T-helper 2 cell (primary cell): Measurements from ENCODE around the gene KCND2.
"Not testable (repeated sequence)": the region's sequence is repeated elsewhere in the genome, so short reads cannot be mapped to it uniquely, and the experiment has no call there.

Experiments
- DNase-seq, 5 experiments: peaks; one replicate each; pipeline versions ENCODE4 v3.0.0 to v3.0.0-alpha.2; 2012 to 2022

Gene KCND2

DNA sequence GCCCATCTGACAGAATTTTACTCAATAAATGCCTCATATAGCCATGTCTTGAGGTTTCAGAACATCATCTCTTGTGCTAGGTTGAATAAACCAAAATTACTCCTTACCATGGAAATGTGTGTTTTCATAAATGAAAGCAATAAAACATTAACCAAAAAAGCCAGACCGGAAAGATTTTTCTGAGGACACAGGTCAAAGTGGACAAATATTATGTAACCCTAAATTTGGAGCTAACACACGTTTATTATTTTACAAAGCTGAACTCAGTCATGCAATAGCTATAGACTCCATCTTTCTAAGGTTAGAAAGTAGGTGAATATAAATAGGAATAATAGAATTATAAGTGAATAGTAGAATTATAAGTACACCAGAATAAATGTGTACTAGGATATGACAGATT lies 315.9 kb downstream of the KCND2 start:
- no peak for DNase-seq

DNA sequence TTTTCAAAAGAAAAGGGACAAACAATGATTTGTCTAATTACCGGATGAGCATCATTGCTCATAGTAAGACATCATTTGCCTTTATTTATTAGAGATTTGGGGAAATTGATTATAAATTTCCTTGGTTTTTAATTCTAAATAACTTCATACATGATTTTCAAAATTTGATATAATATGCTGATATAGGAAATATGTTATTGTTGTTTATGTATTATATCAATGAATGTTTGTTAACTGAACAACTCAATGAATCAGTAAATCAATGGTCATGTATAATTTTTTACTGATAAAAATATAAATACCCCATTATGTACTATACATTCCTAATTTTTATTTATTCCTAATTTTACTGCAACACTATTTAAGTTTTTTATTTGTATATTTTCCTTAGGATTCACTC lies 327.6 kb downstream of the KCND2 start:
- DNase-seq, result no peak

GRCh38 chr7:120603366-120603765 lies 330.4 kb downstream of the KCND2 start:
- DNase-seq, result no peak

DNA sequence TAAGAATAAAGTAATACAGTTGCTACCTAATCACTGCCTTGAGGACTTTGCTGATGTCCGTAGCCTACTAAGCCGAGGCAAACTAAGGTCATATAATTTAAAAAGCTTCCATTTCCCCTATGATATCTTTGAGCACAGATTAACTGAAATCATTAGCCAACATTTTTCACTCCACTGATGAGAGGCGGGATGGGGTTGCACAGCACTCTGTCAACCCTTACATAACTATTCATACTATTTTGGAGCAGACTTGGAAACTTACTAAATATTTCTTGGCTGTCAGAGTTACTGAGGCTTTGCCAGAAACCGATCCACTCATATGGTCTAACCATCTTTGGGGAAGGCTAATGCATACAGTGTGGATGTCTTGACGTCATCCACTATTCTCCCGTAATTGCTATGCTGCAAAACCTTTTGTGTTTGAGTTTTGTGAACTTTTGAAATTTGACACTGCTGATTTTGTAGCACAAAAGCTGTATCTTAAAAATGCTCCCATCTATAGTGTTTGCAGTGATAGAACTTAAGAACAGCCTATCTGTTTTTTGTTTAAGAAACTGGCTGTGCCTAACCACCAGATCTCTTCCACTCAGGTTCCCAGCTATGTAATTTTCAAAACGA lies 336.3 kb downstream of the KCND2 start:
- DNase-seq, result no peak

GRCh38 chr7:120611975-120612374 lies 339.0 kb downstream of the KCND2 start:
- no peak for DNase-seq

DNA sequence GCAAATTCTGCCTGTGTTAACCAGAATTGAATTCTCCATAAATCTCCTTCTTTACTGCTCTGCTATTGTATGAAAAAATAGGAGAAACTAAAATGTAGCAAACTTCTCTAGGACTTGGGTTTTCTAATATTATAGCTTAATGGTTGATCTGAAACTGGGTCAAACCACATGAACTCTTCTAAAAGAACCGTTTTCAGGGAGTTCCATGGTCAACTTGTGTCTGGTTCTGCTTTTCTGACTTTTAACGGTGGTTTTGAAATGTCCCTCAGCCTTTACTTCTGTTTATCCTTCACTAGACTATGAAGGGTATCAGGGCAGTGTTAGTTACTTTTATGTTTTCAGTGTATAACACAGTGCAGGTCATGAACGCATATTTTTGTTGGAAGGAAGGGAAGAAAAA lies 342.7 kb downstream of the KCND2 start:
- DNase-seq, result no peak

GRCh38 chr7:120617275-120617674 lies 344.3 kb downstream of the KCND2 start:
- no peak for DNase-seq

GRCh38 chr7:120628251-120628650 lies 355.3 kb downstream of the KCND2 start:
- DNase-seq, result no peak

DNA sequence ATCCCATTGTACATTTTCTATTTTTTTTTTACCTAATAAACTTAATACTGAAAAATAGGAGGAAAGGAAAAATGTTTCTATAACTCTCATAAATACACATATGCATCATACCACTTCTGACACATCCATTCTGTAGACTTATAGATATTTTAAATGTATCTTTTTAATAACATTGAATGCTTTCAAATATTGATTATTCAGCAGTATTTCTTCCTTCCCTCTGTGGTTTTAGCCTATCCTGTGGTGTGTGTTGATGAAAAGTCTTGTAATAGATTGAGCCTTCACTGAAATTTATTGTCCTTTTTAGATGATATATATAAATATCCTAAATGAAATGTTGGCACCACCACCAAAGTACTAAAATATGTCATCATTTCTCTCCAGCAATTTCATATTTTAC lies 366.9 kb downstream of the KCND2 start:
- DNase-seq, result no peak

DNA sequence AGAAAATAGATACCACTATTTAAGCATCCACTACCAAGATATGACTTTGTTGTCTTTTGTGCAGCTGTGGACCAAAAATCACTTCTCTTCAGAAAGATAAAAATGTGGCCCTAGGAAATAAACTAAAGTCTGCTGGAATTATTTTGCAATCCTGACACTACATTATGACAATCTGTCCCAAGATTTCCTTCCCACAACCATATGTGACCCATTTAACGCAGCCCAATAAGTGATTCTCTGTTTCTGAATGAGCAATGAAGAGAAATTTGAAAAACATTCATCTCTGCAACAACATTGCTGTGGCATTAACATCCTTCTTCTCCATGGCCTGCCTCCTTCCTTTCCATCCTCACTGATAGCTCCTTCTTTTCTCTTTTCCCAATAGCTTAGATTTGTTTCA lies 373.0 kb downstream of the KCND2 start:
- DNase-seq, result no peak

GRCh38 chr7:120654241-120654640 lies 381.3 kb downstream of the KCND2 start:
- no peak for DNase-seq

- DNase-seq, result no peak
These were observed 385.5 kb downstream of the KCND2 start for GRCh38 chr7:120658516-120658915.

- DNase-seq, result no peak
These were observed 389.3 kb downstream of the KCND2 start for GRCh38 chr7:120662291-120662690.

- no peak for DNase-seq
These were observed 392.1 kb downstream of the KCND2 start for GRCh38 chr7:120665068-120665467.

DNA sequence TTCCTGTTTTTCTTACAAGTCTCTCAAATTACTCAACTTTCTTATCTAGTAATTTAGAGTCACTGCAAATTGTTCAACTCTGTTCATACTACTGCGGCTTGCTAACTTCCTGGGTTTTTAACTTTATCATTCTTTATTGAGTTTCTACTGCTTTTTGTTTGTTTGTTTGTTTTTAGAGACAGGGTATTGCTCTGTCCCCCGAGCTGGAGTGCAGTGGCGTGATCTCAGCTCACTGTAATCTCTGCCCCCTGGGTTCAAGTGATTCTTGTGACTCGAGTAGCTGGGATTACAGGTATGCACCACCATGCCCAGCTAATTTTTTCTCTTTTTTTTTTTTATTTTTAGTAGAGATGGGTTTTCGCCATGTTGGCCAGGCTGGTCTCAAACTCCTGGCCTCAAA lies 402.1 kb downstream of the KCND2 start:
- no peak for DNase-seq

DNA sequence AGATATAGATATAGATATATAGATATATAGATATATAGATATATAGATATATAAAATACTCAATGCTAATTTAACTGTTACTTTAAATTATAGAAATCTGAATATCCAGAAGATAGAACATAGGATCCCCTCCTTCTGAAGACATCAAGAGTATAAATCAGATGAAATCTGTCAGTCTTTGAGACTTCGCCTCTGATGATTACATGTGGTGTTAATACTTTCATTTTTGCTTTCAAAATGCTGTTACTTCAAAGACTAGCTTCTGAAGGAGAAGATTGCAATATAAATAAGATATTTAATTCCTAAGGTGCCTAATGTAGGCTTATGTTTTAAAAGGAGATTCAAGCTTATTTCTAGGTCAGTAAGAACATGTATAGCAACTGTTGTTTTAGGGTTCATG lies 404.6 kb downstream of the KCND2 start:
- DNase-seq, result no peak

DNA sequence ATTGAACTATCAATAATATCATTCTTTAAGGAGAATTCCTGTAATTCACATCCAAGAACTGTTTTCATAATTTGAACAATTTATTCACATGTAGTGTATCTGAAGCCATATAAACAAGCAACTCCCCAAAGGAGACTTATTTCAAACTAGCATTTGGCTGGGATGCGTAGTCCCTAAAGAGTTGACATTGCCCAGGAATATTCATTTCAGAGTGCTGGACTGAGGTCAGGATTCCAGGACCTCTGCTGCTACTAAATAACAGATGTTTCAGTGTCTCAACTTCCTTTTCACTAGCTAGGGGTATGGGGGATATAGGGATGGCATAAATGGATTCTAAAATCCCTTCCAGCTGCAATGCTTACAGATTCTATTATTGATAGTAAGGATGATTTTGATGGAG lies 408.0 kb downstream of the KCND2 start:
- DNase-seq, result no peak

GRCh38 chr7:120684463-120684862 lies 411.5 kb downstream of the KCND2 start:
- no peak for DNase-seq

DNA sequence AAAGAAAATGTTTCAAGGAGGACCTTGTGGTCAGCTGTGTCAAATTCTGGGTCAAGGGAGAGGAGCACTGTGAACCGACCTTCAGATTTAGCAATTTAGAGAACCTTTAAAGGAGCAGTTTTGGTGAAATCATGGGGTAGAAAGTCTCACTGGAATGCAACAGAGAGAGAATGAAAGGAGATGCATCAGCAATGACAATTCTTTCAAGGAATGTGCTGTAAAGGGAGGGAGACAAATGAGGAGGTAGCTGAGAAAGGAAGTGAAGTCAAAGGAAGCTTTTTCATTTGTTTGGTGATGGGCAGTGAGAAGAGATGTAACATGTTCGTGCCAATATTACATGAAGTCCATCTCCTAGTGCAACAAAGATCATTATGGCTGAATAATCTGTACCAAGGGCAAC lies 418.9 kb downstream of the KCND2 start:
- no peak for DNase-seq

DNA sequence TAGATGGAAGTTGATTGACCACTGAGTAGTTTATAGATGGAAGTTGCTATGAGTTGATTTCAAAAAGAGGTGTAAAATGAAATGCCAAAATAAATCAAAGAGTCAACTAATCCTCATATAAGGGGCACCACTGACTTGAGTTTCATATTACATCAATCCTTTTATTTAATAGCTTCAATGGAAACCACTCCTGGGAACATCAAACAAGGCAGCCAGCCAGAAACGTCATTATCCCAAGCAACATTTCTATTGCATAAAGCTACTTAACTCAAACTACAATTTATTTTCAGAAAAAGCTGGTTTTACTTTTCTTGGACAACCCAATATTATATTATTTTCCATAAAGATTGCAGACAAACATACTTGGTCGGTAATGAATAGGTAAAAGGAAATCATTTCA lies 422.9 kb downstream of the KCND2 start:
- DNase-seq, result no peak

DNA sequence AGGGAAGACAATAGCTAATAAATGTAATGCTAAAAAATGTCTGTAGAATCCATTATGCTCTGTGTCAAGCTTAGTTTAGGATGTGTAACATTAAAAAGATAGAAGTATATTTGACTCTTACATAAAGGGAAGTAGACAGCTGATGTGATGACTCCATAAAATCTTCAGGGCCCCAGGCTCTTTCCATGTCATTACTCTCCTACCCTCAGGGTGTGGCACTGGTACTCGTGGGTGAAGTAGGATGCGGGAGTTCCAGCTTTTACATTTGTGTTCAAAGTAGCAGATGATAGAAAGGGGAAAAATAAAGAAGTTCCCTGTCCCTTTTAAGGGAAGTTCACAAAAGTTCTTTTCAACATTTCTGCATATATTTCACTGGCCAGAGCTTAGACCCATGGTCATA lies 427.8 kb downstream of the KCND2 start:
- DNase-seq, result no peak

GRCh38 chr7:120702408-120702807 lies 429.4 kb downstream of the KCND2 start:
- not testable (repeated sequence) for DNase-seq

GRCh38 chr7:120703585-120704240 lies 430.7 kb downstream of the KCND2 start:
- DNase-seq, result no peak

DNA sequence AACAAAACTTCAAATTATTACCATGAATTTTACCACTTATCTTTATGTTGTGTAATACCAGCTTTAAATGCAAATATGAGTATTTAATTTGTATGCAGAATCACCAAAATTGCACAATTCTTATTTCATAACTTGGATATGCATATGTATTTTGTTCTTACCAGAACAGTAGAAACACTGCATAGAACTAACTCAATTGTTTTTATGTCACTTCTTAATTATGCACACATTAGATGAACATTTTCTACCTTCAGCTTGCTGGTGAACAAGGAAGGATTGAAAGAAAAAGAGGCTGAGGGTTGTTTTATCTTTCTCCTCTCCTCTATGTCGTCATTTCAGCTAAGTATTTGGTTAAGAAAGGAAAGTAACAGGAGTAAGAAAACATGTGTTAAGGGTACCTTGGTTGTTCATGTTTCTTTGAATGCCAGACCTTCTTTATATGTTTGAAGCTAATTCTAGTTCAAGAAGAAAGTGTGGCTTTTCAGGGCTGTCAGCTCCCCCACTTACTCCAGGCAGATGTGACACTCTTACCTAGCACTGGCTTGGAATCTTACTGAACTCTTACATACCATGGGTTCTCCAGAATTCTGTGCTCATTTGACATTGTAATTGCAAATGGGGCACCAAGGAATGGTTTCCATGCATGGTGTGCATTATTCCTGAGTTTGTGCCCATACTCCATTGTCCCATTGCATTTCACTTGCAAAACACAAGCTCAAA lies 436.4 kb downstream of the KCND2 start:
- DNase-seq, result no peak
